ENCODE data around the gene INHBA.

Gene INHBA

GRCh38 chr7:41702635-41703371 lies at the start of gene INHBA:
Gene INHBA (minus strand): TSS chr7:41703090. CDS start chr7:41700374, 2,716 bp downstream.
- peak; percentile 13 for DNase-seq (ENCODE audit: low spot score)

GRCh38 chr7:41752615-41753014 lies 49.7 kb upstream of the INHBA start:
- DNase-seq (ENCODE audit: low spot score) = no peak

DNA sequence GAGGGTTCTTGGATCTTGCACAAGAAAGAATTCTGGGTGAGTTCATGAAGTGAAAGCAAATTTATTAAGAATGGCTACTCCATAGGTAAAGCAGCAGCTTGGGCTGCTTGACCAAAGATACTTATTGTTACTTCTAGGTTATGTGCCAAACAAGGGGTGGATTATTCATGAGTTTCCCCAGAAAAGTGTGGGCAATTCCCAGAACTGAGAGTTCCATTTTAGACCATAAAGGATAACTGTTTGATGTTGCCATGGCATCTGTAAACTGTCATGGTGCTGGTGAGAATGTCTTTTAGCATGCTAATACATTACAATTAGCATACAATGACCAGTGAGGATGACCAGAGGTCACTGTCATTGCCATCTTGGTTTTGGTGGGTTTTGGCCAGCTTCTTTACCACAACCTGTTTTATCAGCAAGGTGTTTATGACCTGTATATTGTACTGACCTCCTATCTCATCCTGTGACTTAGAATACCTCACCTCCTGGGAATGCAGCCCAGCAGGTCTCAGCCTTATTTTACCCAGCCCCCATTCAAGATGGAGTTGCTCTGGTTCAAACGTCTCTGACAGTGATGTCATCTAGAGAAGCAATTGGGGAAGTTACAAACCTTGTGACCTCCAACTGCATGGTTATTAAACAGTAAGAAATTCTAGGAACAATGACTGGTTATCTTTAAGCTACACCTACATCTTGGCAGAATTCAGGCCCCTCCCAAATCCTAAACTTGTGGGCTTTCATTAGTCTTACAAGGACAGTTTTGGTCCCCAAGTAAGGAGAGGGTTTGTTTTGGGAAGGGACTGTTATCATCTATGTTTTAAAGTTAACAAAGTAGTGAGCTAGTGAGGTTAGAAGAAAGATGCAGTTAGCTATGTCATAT lies 48.0 kb upstream of the INHBA start:
- DNase-seq (ENCODE audit: low spot score) = no peak

DNA sequence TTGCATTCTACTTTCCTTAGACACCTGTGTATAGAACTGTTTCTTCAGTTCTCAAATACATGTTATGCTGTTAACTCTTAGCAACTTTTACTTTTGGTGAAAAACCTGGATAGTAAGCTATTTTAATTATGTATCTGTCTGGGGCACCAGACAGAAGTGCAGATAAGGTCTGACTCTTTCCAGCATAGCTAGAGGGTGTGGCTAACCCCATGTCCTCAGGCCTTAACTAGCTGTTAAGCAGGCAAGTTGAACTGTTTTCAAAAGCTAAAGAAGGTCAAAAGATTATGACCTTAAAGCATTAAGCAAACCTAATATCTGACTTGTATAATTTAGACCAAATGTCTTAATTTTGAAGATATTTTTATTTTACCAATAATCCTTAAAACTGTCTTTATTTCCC lies 45.1 kb upstream of the INHBA start:
- no peak for DNase-seq (ENCODE audit: low spot score)

GRCh38 chr7:41745451-41745850 lies 42.6 kb upstream of the INHBA start:
- no peak for DNase-seq (ENCODE audit: low spot score)

DNA sequence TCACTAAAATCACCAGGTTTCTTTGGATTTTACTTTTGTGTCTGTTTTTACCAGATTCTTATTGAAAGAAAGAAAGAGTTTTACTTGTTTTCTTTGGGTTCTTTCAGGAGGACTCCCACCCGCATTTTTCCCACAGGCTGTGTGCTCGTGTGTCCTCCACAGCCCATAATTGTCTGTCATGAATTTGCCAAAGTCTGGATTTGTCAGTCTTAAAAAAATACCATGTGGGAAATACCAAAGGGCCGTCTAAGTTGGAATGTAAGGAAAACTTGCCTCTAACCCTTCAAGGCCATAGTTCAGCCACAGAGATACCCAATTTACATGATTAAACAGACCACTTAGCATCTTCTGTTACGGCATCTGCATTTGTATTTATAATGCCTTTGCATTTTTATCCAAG lies 41.3 kb upstream of the INHBA start:
- no peak for DNase-seq (ENCODE audit: low spot score)

- DNase-seq (ENCODE audit: low spot score) = no peak
These were observed 39.6 kb upstream of the INHBA start for GRCh38 chr7:41742401-41743020.

DNA sequence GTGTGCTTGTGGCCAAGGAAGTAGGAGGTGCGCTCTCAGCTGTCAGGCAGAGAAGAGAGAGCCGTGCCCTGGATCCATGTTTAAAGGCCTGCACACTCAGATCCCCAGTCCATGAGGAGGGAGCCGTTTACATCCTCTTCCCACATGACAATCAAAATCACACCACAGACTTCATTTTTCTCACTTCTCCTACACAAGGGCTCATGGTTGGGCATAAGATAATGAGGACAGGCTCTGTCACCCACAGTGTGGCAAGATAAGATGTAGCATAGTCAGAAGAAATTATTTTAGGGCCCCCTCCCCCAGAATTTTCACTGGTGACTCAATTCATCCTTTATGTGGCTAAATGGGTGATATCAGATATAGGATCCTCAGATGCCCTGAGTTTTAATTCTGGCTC lies 35.9 kb upstream of the INHBA start:
- DNase-seq (ENCODE audit: low spot score) = no peak

DNA sequence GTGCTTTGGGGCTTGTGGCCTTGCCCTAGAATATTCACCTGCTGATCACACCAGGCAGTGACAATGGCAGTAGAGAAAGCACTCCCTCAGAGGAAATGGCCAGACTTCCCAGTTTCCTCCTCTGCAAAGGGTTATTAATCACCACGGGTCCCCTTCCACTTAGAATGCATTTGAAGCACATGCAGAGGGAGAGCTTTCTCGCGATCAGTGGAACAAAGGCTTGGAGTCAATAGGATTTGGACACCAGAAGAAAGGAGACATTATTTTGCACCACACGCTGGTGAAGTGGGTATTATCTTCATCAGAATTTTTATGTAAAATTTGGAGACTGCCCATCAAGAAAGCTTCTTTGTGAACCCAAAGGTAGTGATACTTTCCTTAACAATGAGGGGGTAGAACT lies 35.4 kb upstream of the INHBA start:
- DNase-seq (ENCODE audit: low spot score) = no peak

DNA sequence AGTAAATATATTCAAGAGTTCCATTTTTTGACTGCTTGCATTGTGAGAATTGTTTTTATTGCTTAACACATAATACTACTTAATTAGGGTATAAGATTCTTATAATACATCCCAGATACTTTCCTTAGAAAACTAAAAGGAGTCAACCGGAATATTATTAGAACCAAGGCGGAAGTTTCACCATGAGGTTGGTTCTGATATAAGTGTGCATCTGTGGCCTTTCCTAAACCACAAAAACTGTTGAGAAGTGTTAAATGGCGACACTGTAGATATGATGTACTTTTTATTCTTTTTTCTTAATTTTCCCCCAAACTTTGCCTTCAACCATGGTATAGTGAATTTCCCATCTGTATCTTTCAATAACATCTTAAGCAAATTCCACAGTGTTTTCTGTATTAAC lies 32.3 kb upstream of the INHBA start:
- DNase-seq (ENCODE audit: low spot score) = no peak

- no peak for DNase-seq (ENCODE audit: low spot score)
These were observed 30.0 kb upstream of the INHBA start for GRCh38 chr7:41732843-41733306.

- no peak for DNase-seq (ENCODE audit: low spot score)
These were observed 29.5 kb upstream of the INHBA start for GRCh38 chr7:41732436-41732785.

GRCh38 chr7:41731493-41732435 lies 28.9 kb upstream of the INHBA start:
- peak; percentile 9 for DNase-seq (ENCODE audit: low spot score)

- no peak for DNase-seq (ENCODE audit: low spot score)
These were observed 27.8 kb upstream of the INHBA start for GRCh38 chr7:41730668-41731067.

GRCh38 chr7:41730161-41730560 lies 27.3 kb upstream of the INHBA start:
- DNase-seq (ENCODE audit: low spot score) = no peak

DNA sequence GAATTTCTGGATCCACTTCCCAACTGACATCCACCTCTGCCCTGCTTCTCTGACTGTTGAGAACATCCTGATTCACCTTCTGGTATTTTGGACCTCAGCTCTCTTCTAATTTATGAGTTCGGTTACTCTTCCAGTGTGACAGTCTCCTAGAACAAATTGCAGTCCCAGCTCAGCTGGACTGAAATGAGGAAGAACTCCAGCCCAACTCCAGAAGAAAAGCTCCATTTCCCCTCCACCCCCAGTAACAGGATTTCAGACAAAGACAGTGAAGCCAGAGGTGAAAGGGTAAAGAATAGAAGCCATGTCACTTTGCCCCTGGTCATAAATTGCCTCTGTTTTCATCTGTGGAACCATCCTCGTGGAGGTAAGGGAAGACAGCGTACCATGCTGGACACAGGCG lies 26.2 kb upstream of the INHBA start:
- DNase-seq (ENCODE audit: low spot score) = no peak

DNA sequence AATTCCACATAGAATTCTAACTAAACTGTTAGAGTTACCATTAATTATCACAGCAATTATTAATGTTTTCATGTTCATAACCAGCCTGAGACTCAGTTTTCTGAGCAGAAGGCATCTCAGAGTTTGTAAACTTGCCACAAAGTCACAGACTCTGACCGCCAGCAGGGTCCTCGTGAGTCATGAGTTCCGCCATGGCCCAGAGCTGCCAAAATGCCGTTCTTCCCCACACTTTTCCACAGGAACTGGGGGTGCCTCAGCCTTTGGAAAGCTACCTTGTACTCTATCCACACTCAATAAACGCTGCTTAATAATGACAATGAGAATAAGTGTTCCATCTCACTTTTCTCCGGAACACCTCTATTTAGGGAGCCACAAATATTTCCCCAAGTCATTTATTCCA lies 22.1 kb upstream of the INHBA start:
- DNase-seq (ENCODE audit: low spot score) = no peak

GRCh38 chr7:41720886-41721285 lies 18.0 kb upstream of the INHBA start:
- DNase-seq (ENCODE audit: low spot score) = no peak

DNA sequence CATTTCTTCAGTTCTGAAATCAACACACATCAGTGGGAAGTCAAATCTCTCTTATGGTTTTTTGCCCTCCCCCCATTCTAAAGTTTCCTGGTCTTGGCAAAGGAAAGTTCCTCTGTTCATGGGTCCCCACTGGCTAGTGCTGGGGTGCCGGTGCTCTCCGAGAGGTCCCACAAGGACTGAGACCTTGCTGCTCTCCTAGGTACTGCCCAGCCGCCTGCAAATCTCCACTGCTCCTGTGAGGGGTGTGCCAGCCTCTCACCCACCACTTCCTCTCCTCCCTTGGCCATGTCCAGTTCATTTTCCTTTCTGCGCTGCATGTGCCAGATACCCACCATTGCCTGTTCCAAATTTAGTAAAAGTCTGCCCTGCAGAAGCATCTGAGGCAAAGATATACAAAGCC lies 17.2 kb upstream of the INHBA start:
- DNase-seq (ENCODE audit: low spot score) = no peak

- no peak for DNase-seq (ENCODE audit: low spot score)
These were observed 13.8 kb upstream of the INHBA start for GRCh38 chr7:41716691-41717090.

DNA sequence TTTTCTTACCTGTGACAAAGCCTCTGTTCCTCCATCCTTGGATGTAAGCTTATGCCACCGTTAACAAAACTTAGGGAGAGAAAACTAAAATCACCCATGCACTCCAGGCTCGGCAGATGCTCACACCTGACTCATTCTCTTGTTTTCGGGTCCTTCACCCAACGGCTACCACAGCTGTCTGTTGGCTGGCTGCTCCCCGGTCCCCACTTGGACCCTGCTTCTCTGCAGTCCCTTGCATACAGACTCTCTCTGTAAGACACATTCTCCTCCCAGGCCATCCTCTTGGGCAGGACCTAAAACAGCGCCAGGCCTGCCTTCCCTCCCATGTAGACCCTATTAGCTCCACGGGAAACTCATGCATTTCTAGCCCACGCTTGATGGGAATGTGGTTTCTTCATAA lies 12.1 kb upstream of the INHBA start:
- no peak for DNase-seq (ENCODE audit: low spot score)
